ENCODE measurements around the gene TSPAN4.
A peak's percentile ranks its signal among the peaks of the same experiment; 100 is the strongest.

DNA sequence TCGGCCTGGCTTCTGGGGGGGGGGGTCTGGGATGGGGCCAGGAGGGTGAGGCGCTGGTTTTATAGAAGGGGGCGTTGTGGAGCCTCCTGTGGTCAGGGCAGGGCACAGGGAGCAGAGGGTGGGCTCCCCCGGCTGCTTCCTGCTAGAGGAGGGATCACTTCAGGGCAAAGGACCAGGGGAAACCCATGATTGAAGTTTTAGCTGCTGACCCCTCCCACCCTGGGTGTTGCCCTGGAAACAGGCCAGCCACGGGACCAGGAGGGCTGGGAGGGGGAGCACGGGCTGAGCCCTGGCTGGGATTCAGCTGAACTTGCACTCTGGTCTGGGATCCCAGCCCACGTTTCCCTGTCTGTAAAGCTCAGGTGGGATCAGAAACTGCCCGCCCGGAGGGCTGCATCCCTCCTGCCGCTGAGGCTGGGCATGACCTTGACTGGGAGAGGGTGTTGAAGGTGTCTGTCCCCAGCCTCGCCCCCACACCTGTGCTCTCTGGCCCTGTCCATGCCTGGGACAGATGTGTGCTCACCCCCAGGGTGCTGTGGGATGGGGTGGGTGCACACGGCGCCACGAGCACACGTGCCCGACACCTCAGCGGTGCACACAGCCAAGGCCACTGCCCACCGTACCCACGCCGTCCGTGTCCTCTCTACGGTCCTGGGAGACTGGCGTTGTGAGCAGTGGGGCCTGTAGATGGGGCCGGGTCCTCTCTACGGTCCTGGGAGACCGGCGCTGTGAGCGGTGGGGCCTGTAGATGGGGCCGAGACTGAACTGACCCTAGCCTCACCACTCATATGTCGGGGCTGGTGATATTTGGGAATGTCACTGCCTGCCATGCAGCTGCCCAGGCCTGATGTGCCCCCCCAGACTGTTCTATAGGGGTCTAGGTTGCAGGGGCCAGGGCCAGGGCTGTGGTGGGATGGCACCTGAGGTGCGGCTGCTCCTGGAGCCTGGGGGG is 2.3 kb downstream of the TSPAN4 start:
- peak in 1 of 5 experiments; percentile 13 for TF ChIP-seq CTCF (IDR thresholded peaks at IDR 0.05)
- peak; percentile 79 to 90 for TF ChIP-seq EP300 (IDR thresholded peaks at IDR 0.05)
- peak in 1 of 2 donors; percentile 19 for TF ChIP-seq POLR2A (IDR thresholded peaks at IDR 0.05)

Data from tibial nerve (tissue), 4 donors.